ENCODE measurements around the gene NMRK2. TPM values are rescaled to one million over a fixed set of nuclear protein-coding genes. Genes with fewer than 3 reads are reported as not detected.

NMRK2 gene
- total and polyA plus RNA-seq, 2 donors, result 0.14 to 1.1 TPM

DNA sequence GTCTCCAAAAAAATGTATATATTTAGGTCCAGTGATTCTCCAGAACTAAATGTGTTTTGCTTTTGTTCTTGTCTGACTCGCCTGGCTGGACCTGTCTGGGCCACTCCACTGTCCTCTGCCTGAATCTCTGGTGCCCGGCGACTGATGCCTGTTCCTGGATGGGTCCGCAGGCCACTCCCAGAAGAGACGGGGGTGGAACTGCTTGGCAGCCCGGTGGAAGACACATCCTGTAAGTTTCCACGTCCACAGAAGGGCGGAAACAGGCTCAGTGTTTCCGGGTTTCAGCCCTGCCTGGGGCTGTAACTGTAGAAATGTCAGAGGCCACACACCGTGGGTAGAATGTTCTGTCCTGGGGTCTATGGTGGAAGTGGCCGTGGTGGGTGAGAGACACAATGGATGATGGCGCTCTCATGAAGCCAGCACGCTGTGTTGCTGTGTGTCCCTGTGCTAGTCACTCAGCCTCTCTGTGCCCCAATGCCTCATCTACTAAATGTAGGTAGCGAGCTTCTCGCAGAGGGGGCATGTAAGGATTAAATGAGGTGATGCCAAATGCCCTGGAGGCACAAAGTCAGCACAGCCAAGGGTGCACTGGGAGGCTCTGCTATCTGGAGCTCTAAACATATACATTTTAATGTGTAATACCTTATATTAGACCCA, 30.4 kb upstream of the NMRK2 start:
- Histone ChIP-seq H3K27me3 (ENCODE audit: control insufficient read depth in 2 of 2, insufficient read depth in 1 of 2, low read length in 1 of 2) (no peaks in the 10 kb centered on the region), H3K9me3 (ENCODE audit: control insufficient read depth in 2 of 2, insufficient read depth in 1 of 2, low read length in 1 of 2) (no peaks in the 10 kb centered on the region), H3K4me3 (ENCODE audit: low read length in 2 of 2) (no peak overlapping the region), H3K27ac (ENCODE audit: low read depth in 1 of 2, low read length in 1 of 2) (no peak overlapping the region), H3K36me3 (ENCODE audit: control insufficient read depth in 2 of 2, insufficient read depth in 2 of 2, low read length in 1 of 2) (no peaks in the 10 kb centered on the region), H3K4me1 (ENCODE audit: control insufficient read depth in 2 of 2, insufficient read depth in 2 of 2, low read length in 2 of 2) (no peaks in the 10 kb centered on the region)
- WGBS, result 84% methylated on average over 15 of the region's 15 CpGs
- DNase-seq (ENCODE audit: low read depth in 6 of 9, low spot score in 9 of 9), result no peak

- no peaks in the 10 kb centered on the region for H3K36me3 ChIP-seq (ENCODE audit: control insufficient read depth in 2 of 2, insufficient read depth in 2 of 2, low read length in 1 of 2)
- H3K9me3 ChIP-seq (ENCODE audit: control insufficient read depth in 2 of 2, insufficient read depth in 1 of 2, low read length in 1 of 2), result peaks cover 0 to under 1% of the 10 kb centered on the region in 2 donors
- DNase-seq (ENCODE audit: low read depth in 6 of 9, low spot score in 9 of 9), result no peak
- no peak overlapping the region for H3K4me3 ChIP-seq (ENCODE audit: low read length in 2 of 2)
- no peaks in the 10 kb centered on the region for H3K27me3 ChIP-seq (ENCODE audit: control insufficient read depth in 2 of 2, insufficient read depth in 1 of 2, low read length in 1 of 2)
- H3K27ac ChIP-seq (ENCODE audit: low read depth in 1 of 2, low read length in 1 of 2), result no peak overlapping the region
- WGBS, result 97% methylated on average over 8 of the region's 8 CpGs
- H3K4me1 ChIP-seq (ENCODE audit: control insufficient read depth in 2 of 2, insufficient read depth in 2 of 2, low read length in 2 of 2), result no peaks in the 10 kb centered on the region
These were observed 28.6 kb upstream of the NMRK2 start for GRCh38 chr19:3904233-3904632.

- Histone ChIP-seq H3K9me3 (ENCODE audit: control insufficient read depth in 2 of 2, insufficient read depth in 1 of 2, low read length in 1 of 2) (peaks cover 1 to 16% of the 10 kb centered on the region in 2 donors), H3K4me1 (ENCODE audit: control insufficient read depth in 2 of 2, insufficient read depth in 2 of 2, low read length in 2 of 2) (no peaks in the 10 kb centered on the region), H3K27me3 (ENCODE audit: control insufficient read depth in 2 of 2, insufficient read depth in 1 of 2, low read length in 1 of 2) (no peaks in the 10 kb centered on the region), H3K27ac (ENCODE audit: low read depth in 1 of 2, low read length in 1 of 2) (no peak overlapping the region), H3K4me3 (ENCODE audit: low read length in 2 of 2) (no peak overlapping the region), H3K36me3 (ENCODE audit: control insufficient read depth in 2 of 2, insufficient read depth in 2 of 2, low read length in 1 of 2) (no peaks in the 10 kb centered on the region)
- DNase-seq (ENCODE audit: low read depth in 6 of 9, low spot score in 9 of 9), result no peak
- WGBS, result 92% methylated on average over 50 of the region's 50 CpGs
These were observed 25.1 kb upstream of the NMRK2 start for GRCh38 chr19:3907626-3908265.

DNA sequence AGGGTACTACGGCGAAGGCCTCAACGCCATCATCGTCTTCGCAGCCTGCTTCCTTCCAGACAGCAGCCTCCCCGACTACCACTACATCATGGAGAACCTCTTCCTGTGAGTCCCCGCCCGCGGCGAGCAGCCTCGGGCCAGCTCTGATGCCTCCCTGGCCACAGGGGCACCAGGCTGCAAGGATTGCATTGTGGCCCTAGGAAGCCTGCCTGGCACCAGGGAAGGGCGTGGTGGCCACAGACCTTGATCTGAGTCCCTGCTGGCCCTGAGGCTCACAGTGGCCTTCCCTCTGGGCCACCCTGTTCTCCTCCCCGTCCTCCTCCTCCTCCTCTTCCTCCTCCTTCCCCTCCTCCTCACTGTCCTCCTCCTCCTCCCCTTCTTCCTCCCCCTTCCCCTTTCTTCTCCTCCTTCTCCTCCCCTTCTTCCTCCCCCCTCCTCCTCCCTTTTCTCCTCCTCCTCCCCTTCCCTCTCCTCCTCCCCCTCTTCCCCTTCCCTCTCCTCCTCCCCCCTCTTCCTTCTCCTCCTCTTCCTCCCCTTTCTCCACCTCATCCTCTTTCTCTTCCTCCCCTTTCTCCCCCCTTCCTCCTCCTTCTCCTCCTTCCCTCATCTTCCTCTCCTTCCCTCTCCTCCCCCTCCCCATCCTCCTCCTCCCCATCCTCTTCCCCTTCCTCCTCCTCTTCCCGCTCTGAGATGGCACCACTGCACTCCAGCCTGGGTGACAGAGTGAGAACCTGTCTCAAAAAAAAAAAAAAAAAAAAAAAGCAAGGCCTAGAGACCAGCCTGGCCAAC, 24.4 kb upstream of the NMRK2 start:
- DNase-seq (ENCODE audit: low read depth in 6 of 9, low spot score in 9 of 9), result no peak
- H3K27ac ChIP-seq (ENCODE audit: low read depth in 1 of 2, low read length in 1 of 2), result no peak overlapping the region
- no peaks in the 10 kb centered on the region for H3K4me1 ChIP-seq (ENCODE audit: control insufficient read depth in 2 of 2, insufficient read depth in 2 of 2, low read length in 2 of 2)
- H3K9me3 ChIP-seq (ENCODE audit: control insufficient read depth in 2 of 2, insufficient read depth in 1 of 2, low read length in 1 of 2), result peaks cover 1 to 16% of the 10 kb centered on the region in 2 donors
- no peaks in the 10 kb centered on the region for H3K36me3 ChIP-seq (ENCODE audit: control insufficient read depth in 2 of 2, insufficient read depth in 2 of 2, low read length in 1 of 2)
- H3K27me3 ChIP-seq (ENCODE audit: control insufficient read depth in 2 of 2, insufficient read depth in 1 of 2, low read length in 1 of 2), result no peaks in the 10 kb centered on the region
- WGBS, result 77% methylated on average over 14 of the region's 14 CpGs
- H3K4me3 ChIP-seq (ENCODE audit: low read length in 2 of 2), result no peak overlapping the region

DNA sequence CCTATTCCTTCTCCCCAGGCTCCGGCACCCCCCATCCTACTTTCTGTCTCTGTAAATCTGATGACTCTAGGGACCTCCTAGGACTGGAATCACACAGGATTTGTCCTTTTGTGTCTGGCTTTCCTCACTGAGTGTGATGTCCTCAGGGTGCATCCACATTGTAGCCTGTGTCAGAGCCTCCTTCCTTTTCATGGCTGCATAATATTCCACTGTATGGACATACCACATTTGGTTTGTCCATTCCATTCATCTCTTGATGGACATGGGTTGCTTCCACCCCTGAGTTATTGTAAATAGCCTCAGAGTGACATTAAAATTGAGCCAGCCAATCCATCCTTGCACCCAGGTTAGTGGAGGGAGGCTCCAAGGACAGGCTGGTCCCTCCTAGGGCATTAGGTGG, 22.8 kb upstream of the NMRK2 start:
- Histone ChIP-seq H3K27ac (ENCODE audit: low read depth in 1 of 2, low read length in 1 of 2) (no peak overlapping the region), H3K9me3 (ENCODE audit: control insufficient read depth in 2 of 2, insufficient read depth in 1 of 2, low read length in 1 of 2) (peaks cover 1 to 16% of the 10 kb centered on the region in 2 donors), H3K36me3 (ENCODE audit: control insufficient read depth in 2 of 2, insufficient read depth in 2 of 2, low read length in 1 of 2) (no peaks in the 10 kb centered on the region), H3K4me1 (ENCODE audit: control insufficient read depth in 2 of 2, insufficient read depth in 2 of 2, low read length in 2 of 2) (no peaks in the 10 kb centered on the region), H3K4me3 (ENCODE audit: low read length in 2 of 2) (no peak overlapping the region), H3K27me3 (ENCODE audit: control insufficient read depth in 2 of 2, insufficient read depth in 1 of 2, low read length in 1 of 2) (no peaks in the 10 kb centered on the region)
- DNase-seq (ENCODE audit: low read depth in 6 of 9, low spot score in 9 of 9), result no peak
- 100% methylated on average over 1 of the region's 1 CpG for WGBS

GRCh38 chr19:3914199-3914598, 18.7 kb upstream of the NMRK2 start:
- no peaks in the 10 kb centered on the region for H3K27me3 ChIP-seq (ENCODE audit: control insufficient read depth in 2 of 2, insufficient read depth in 1 of 2, low read length in 1 of 2)
- H3K4me3 ChIP-seq (ENCODE audit: low read length in 2 of 2), result no peak overlapping the region
- no peaks in the 10 kb centered on the region for H3K4me1 ChIP-seq (ENCODE audit: control insufficient read depth in 2 of 2, insufficient read depth in 2 of 2, low read length in 2 of 2)
- no peak for DNase-seq (ENCODE audit: low read depth in 6 of 9, low spot score in 9 of 9)
- H3K36me3 ChIP-seq (ENCODE audit: control insufficient read depth in 2 of 2, insufficient read depth in 2 of 2, low read length in 1 of 2), result no peaks in the 10 kb centered on the region
- 88% methylated on average over 9 of the region's 9 CpGs for WGBS
- peaks cover 1 to 18% of the 10 kb centered on the region in 2 donors for H3K9me3 ChIP-seq (ENCODE audit: control insufficient read depth in 2 of 2, insufficient read depth in 1 of 2, low read length in 1 of 2)
- no peak overlapping the region for H3K27ac ChIP-seq (ENCODE audit: low read depth in 1 of 2, low read length in 1 of 2)

- Histone ChIP-seq H3K4me3 (ENCODE audit: low read length in 2 of 2) (no peak overlapping the region), H3K36me3 (ENCODE audit: control insufficient read depth in 2 of 2, insufficient read depth in 2 of 2, low read length in 1 of 2) (no peaks in the 10 kb centered on the region), H3K4me1 (ENCODE audit: control insufficient read depth in 2 of 2, insufficient read depth in 2 of 2, low read length in 2 of 2) (no peaks in the 10 kb centered on the region), H3K9me3 (ENCODE audit: control insufficient read depth in 2 of 2, insufficient read depth in 1 of 2, low read length in 1 of 2) (peaks cover 0 to 3% of the 10 kb centered on the region in 2 donors), H3K27me3 (ENCODE audit: control insufficient read depth in 2 of 2, insufficient read depth in 1 of 2, low read length in 1 of 2) (no peaks in the 10 kb centered on the region), H3K27ac (ENCODE audit: low read depth in 1 of 2, low read length in 1 of 2) (no peak overlapping the region)
- whole genome bisulfite sequencing, result 96% methylated on average over 5 of the region's 5 CpGs
- DNase-seq (ENCODE audit: low read depth in 6 of 9, low spot score in 9 of 9), result no peak
These were observed 16.8 kb upstream of the NMRK2 start for GRCh38 chr19:3916033-3916432.

GRCh38 chr19:3919793-3920192, 13.1 kb upstream of the NMRK2 start:
- Histone ChIP-seq H3K27me3 (ENCODE audit: control insufficient read depth in 2 of 2, insufficient read depth in 1 of 2, low read length in 1 of 2) (no peaks in the 10 kb centered on the region), H3K4me3 (ENCODE audit: low read length in 2 of 2) (no peak overlapping the region), H3K4me1 (ENCODE audit: control insufficient read depth in 2 of 2, insufficient read depth in 2 of 2, low read length in 2 of 2) (no peaks in the 10 kb centered on the region), H3K27ac (ENCODE audit: low read depth in 1 of 2, low read length in 1 of 2) (no peak overlapping the region), H3K9me3 (ENCODE audit: control insufficient read depth in 2 of 2, insufficient read depth in 1 of 2, low read length in 1 of 2) (peaks cover 0 to 10% of the 10 kb centered on the region in 2 donors), H3K36me3 (ENCODE audit: control insufficient read depth in 2 of 2, insufficient read depth in 2 of 2, low read length in 1 of 2) (no peaks in the 10 kb centered on the region)
- no peak for DNase-seq (ENCODE audit: low read depth in 6 of 9, low spot score in 9 of 9)
- 97% methylated on average over 8 of the region's 8 CpGs for WGBS

DNA sequence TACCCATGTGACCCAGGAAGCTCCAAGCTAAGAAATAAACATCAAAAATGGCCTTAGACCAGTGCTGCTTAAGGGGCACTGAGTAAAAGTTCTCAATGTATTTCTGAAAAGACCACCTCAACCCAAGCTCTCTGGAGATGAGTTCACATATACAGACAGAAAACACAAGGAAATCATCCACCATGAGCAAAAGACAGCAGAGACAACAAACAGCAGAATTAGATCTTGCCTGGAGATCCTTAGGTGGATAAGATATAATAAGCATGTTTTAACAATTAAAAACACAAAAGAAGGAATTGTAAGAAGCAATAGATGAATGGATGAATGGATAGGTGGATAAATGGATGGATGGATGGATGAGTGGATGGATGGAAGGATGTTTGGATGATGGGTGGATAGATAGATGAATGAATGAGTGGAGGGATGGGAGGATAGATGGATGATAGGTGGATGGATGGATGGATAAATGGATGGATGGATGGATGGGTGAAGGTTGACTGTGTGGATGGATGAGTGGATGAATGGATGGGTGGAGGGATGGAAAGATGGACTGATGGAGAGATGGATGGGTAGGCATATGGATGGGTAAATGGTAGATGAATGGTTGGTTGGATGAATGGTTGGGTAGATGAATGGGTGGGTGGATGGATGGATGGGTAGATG, 9.6 kb upstream of the NMRK2 start:
- Histone ChIP-seq H3K9me3 (ENCODE audit: control insufficient read depth in 2 of 2, insufficient read depth in 1 of 2, low read length in 1 of 2) (peaks cover 0 to 8% of the 10 kb centered on the region in 2 donors), H3K36me3 (ENCODE audit: control insufficient read depth in 2 of 2, insufficient read depth in 2 of 2, low read length in 1 of 2) (no peaks in the 10 kb centered on the region), H3K4me1 (ENCODE audit: control insufficient read depth in 2 of 2, insufficient read depth in 2 of 2, low read length in 2 of 2) (no peaks in the 10 kb centered on the region), H3K27me3 (ENCODE audit: control insufficient read depth in 2 of 2, insufficient read depth in 1 of 2, low read length in 1 of 2) (no peaks in the 10 kb centered on the region), H3K4me3 (ENCODE audit: low read length in 2 of 2) (no peak overlapping the region), H3K27ac (ENCODE audit: low read depth in 1 of 2, low read length in 1 of 2) (no peak overlapping the region)
- DNase-seq (ENCODE audit: low read depth in 6 of 9, low spot score in 9 of 9), result no peak
